ENCODE measurements around the gene ZBP1. TPM values are rescaled to one million over a fixed set of nuclear protein-coding genes. Genes with fewer than 3 reads are reported as not detected.

The ZBP1 gene
- total RNA-seq, 1 experiment from 2014 or later: not detected

DNA sequence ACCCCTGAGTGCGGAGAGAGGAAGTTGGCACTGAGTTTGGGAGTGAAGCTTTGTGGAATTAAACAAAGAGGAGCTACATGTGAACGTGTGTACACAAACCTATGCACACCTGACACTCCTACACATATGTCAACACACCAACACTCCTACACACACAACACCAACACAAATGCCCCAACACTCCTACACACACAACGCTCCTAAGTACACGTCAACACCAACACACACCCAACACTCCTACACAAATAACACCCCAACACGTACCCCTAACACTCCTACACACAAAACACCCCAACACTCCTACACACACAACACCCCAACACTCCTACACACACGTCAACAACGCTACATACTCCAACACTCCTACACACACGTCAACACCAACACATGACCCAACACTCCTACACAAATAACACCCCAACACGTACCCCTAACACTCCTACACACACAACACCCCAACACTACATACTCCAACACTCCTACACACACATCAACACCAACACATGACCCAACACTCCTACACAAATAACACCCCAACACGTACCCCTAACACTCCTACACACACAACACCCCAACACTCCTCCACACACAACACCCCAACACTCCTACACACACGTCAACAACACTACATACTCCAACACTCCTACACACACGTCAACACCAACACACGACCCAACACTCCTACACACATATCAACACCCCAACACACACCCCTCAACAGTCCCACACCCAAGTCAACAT is 40.1 kb upstream of the ZBP1 start:
- Histone ChIP-seq H3K4me2 (no peak overlapping the region), H3K9me2 (ENCODE audit: insufficient read depth) (no peaks in the 10 kb centered on the region), H3K36me3 (ENCODE audit: low read depth) (peaks cover 18% of the 10 kb centered on the region), H3K4me3 (no peak overlapping the region), H3K79me2 (ENCODE audit: low read depth) (peaks cover 72% of the 10 kb centered on the region), H3F3A (ENCODE audit: insufficient read depth, low read depth) (peaks cover 53% of the 10 kb centered on the region; the same call in 1 of the 2 replicates), H3K27me3 (ENCODE audit: insufficient read depth, low read depth) (no peaks in the 10 kb centered on the region), H3K9me3 (ENCODE audit: insufficient read depth, low read depth) (no peaks in the 10 kb centered on the region), H3K27ac (no peak overlapping the region), H4K20me1 (ENCODE audit: insufficient read depth) (peaks cover 80% of the 10 kb centered on the region), H2AFZ (no peak overlapping the region), H3K4me1 (replicated peaks; ENCODE audit: insufficient read depth) (no peaks in the 10 kb centered on the region)
- no peak for TF ChIP-seq EZH2 (IDR thresholded peaks at IDR 0.05; ENCODE audit: low read depth)
- TF ChIP-seq, protein P1, sequence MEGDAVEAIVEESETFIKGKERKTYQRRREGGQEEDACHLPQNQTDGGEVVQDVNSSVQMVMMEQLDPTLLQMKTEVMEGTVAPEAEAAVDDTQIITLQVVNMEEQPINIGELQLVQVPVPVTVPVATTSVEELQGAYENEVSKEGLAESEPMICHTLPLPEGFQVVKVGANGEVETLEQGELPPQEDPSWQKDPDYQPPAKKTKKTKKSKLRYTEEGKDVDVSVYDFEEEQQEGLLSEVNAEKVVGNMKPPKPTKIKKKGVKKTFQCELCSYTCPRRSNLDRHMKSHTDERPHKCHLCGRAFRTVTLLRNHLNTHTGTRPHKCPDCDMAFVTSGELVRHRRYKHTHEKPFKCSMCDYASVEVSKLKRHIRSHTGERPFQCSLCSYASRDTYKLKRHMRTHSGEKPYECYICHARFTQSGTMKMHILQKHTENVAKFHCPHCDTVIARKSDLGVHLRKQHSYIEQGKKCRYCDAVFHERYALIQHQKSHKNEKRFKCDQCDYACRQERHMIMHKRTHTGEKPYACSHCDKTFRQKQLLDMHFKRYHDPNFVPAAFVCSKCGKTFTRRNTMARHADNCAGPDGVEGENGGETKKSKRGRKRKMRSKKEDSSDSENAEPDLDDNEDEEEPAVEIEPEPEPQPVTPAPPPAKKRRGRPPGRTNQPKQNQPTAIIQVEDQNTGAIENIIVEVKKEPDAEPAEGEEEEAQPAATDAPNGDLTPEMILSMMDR (conservative IDR thresholded peaks at IDR 0.05): no peak
- intact Hi-C loops (cut with micrococcal nuclease; ENCODE audit: unreplicated experiment): no loop called here
- no peak for DNase-seq
- POLR2A ChIA-PET (ENCODE audit: unreplicated experiment): no interaction called here
- CTCF ChIA-PET: no interaction called here
- no TSS peak for BruUV-seq (replicated peaks)

DNA sequence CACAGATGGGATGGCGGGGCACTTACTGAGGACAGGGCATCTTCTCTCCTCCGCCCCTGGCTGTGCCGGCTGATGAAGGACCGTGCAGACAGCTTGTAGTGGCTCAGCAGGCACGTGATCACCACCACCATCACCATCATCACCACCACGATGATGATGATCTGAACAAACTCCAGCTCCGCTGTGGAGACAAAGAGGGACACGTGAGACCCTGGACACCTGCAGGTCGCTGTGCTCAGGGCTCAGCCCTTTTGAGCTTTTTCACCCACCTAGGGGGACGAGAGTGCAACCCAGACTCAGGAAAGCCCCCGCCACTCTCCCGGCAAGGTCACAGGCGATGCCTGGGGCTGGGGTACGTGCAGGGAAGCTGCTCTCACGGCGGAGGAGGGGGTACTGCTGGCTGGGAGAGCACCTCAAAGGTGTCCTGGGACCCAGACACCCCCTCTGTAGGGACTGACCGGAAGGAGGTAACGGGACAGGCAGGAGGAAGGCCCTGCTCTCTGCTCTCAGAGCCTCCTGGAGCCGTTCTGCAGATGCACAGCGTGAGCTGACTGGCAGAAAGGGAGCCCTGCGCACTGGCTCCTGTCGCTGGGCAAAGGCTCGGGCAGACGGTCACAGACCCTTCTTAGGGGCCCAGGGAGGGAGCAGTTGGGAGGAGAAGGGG is 39.4 kb upstream of the ZBP1 start:
- H3K9me2 ChIP-seq (ENCODE audit: insufficient read depth): no peaks in the 10 kb centered on the region
- no peak for TF ChIP-seq EZH2 (IDR thresholded peaks at IDR 0.05; ENCODE audit: low read depth)
- TF ChIP-seq, protein P1 (conservative IDR thresholded peaks at IDR 0.05): no peak
- CTCF ChIA-PET: no interaction called here
- no peaks in the 10 kb centered on the region for H3K9me3 ChIP-seq (ENCODE audit: insufficient read depth, low read depth)
- POLR2A ChIA-PET (ENCODE audit: unreplicated experiment): no interaction called here
- H3K4me1 ChIP-seq (replicated peaks; ENCODE audit: insufficient read depth): no peaks in the 10 kb centered on the region
- no peak for DNase-seq
- no peak overlapping the region for H2AFZ ChIP-seq
- no peak overlapping the region for H3K27ac ChIP-seq
- intact Hi-C loops (cut with micrococcal nuclease; ENCODE audit: unreplicated experiment): no loop called here
- H3K4me3 ChIP-seq: no peak overlapping the region
- peaks cover 80% of the 10 kb centered on the region for H4K20me1 ChIP-seq (ENCODE audit: insufficient read depth)
- peaks cover 68% of the 10 kb centered on the region for H3K79me2 ChIP-seq (ENCODE audit: low read depth)
- H3K4me2 ChIP-seq: no peak overlapping the region
- no TSS peak for BruUV-seq (replicated peaks)
- no peaks in the 10 kb centered on the region for H3K27me3 ChIP-seq (ENCODE audit: insufficient read depth, low read depth)
- peaks cover 54% of the 10 kb centered on the region; the same call in 1 of the 2 replicates for H3F3A ChIP-seq (ENCODE audit: insufficient read depth, low read depth)
- H3K36me3 ChIP-seq (ENCODE audit: low read depth): peaks cover 18% of the 10 kb centered on the region

DNA sequence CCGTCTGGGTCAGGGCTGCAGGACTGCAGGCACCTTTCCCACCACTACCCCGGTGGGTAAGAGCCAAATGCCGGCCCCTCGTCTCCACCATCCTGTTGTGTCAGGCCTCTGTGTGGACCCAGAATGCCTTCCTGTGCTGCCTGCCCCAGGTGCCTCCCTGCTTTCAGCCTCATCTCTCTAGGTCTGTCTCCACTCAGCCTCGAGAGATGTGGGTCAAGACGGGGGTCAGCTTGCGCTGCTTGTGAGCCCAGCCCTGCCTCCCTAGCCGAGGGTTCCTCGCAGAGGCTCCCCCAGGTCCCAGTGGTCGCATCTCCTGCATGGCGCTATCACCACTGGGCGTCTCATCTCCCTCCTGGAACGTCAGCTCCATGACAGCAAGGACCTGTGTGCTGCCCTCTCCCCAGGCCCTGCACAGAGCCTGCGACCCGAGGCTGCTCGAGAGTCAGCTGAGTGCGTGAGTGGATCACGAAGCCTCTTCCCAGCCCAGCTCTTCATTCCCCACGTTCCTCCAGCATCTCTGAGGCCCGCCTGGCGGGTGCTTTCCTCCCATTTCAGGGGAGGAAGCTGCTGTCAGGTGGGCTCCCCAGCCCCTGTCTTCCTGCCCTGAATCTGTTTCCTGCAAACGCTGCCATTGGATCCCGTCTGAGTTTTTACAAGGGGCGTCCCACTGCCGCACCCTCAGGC is 38.7 kb upstream of the ZBP1 start:
- no peak for DNase-seq
- H3F3A ChIP-seq (ENCODE audit: insufficient read depth, low read depth): peaks cover 54% of the 10 kb centered on the region; the same call in 1 of the 2 replicates
- no peak overlapping the region for H2AFZ ChIP-seq
- H3K36me3 ChIP-seq (ENCODE audit: low read depth): peaks cover 20% of the 10 kb centered on the region
- peaks cover 80% of the 10 kb centered on the region for H4K20me1 ChIP-seq (ENCODE audit: insufficient read depth)
- CTCF ChIA-PET: no interaction called here
- no peak overlapping the region for H3K27ac ChIP-seq
- intact Hi-C loops (cut with micrococcal nuclease; ENCODE audit: unreplicated experiment): no loop called here
- no peaks in the 10 kb centered on the region for H3K27me3 ChIP-seq (ENCODE audit: insufficient read depth, low read depth)
- no peaks in the 10 kb centered on the region for H3K4me1 ChIP-seq (replicated peaks; ENCODE audit: insufficient read depth)
- H3K9me2 ChIP-seq (ENCODE audit: insufficient read depth): no peaks in the 10 kb centered on the region
- no peaks in the 10 kb centered on the region for H3K9me3 ChIP-seq (ENCODE audit: insufficient read depth, low read depth)
- H3K4me3 ChIP-seq: no peak overlapping the region
- TF ChIP-seq, protein P1 (conservative IDR thresholded peaks at IDR 0.05): no peak
- no peak for TF ChIP-seq EZH2 (IDR thresholded peaks at IDR 0.05; ENCODE audit: low read depth)
- peaks cover 66% of the 10 kb centered on the region for H3K79me2 ChIP-seq (ENCODE audit: low read depth)
- BruUV-seq (replicated peaks): no TSS peak
- POLR2A ChIA-PET (ENCODE audit: unreplicated experiment): no interaction called here
- no peak overlapping the region for H3K4me2 ChIP-seq

All from PC-9 (cell line).